ENCODE data around the gene SPATS2L.

Gene SPATS2L

DNA sequence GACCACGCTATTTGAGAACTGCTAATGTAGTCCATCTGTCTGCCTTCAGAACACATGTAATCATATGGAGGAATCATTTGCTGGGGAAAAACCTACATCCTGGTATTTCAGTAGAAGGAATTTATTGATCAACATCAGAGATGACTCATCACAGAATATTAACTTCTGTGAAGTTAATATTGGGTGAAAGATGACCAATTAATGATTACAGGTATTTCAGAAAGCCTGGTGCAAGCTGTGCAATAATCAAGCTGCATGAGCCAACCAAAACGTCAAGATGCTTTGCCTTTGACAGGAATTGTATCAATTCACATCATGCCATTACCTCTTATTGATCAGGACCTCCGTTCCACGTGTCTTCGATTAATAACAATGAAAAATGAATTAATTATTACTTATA, 9.4 kb upstream of the SPATS2L start:
- no peak for DNase-seq

- no peak for DNase-seq
Measured at GRCh38 chr2:200297989-200298388, 8.5 kb upstream of the SPATS2L start.

DNA sequence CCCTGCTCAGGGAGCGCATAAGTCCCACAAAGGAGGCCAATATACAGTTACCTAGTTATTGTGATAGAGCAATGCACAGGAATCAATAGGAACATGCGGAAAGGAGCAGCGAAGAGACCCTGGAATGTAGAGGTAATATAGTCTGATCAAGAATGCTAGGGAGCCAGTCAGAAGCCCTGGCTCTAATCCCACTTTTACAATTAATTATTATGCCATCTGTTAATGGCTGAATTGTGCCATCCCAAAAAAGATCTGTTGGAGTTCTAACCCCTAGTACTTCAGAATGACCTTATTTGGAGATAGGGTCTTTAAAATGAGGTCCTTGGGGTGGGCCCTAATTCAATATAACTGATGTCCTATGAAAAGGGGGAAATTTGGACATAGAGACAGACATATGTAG, 7.7 kb upstream of the SPATS2L start:
- DNase-seq, result no peak

- no peak for DNase-seq
Measured at GRCh38 chr2:200300065-200300464, 6.4 kb upstream of the SPATS2L start.

GRCh38 chr2:200300638-200301314, 5.7 kb upstream of the SPATS2L start:
- no peak for DNase-seq

DNA sequence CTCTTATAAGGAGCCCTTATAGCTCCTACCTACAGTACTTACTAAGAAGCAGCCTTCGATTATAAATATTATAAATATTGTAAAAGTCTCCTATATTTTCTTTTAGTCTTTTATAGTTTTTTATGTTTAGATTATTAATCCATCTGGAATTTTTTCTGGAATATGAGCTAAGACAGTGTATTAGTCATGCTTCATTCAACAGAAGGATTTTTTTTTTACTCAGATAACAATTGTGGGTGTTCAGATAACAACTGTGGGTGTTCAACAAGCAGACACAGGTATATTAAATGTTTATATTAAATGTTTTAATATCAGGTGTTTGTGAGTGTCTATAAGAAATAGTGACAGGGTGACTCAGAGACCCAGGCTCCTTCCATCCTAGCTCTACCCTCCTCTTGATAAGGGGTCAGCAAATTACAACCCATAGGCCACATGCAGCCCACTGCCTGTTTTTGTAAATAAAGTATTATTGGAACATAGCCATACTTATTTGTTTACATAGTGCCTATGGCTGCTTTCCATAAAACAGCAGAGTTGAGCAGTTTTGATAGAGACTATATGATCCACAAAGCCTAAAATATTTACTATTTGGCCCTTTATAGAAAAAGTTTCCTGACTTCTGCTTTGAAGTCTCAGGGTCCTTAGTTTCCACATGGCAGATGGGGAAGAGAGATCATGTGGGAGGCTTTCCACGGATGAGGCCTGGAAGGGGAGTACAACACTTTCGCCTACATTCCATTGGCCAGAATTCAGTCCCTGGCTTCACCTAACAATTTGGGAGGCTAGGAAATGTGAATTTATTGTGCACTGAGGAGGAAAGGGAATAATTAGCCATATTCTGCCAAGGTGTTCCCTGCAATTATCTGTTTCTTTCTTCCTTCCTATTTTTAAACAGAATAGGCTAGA, 4.3 kb upstream of the SPATS2L start:
- DNase-seq, result no peak

- no peak for DNase-seq
Measured at GRCh38 chr2:200302940-200303727, 3.4 kb upstream of the SPATS2L start.

GRCh38 chr2:200305797-200306195, 697 bp upstream of the SPATS2L start:
- DNase-seq, result peak; percentile 78

GRCh38 chr2:200306931-200307723, 634 bp downstream of the SPATS2L start:
- peak; percentile 72 for DNase-seq

DNA sequence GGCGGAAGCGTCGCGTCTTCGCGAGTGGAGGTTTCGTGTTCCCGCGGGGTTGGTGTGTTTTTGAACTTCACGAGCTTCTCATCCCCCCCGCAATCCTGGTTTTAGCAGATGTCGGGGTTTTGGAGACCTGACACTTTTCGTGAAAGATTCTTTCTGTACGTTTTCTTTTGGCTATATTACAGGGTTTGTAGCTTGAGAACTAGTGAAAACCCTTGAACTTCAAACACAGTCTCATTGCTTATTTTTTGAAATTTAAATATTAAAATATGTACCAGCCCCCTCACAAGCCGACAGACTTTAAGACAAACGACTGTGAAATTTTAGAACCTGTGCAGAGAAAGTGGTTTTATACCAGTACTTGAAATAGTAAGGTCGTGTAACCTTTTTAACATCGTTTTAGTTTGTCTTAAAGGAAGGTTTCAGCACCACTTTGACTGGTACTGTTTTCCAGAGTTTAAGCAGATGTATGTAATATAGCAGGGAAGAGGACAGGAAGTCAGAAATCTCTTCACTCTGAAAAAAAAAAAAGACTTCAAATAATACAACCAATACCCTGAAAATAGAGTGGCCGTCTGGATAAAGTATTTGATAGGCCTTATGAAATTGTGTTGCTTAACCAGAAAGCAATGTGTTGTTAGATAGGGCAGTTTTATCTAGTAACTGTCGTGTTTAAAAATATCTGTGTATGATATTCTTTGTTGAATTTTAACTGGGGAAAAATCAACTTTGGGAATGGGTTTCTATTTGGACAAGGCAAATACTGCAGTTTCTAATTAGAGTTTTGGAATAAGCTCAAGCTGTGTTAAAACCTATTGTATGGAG, 1.4 kb downstream of the SPATS2L start:
- DNase-seq, result no peak

DNA sequence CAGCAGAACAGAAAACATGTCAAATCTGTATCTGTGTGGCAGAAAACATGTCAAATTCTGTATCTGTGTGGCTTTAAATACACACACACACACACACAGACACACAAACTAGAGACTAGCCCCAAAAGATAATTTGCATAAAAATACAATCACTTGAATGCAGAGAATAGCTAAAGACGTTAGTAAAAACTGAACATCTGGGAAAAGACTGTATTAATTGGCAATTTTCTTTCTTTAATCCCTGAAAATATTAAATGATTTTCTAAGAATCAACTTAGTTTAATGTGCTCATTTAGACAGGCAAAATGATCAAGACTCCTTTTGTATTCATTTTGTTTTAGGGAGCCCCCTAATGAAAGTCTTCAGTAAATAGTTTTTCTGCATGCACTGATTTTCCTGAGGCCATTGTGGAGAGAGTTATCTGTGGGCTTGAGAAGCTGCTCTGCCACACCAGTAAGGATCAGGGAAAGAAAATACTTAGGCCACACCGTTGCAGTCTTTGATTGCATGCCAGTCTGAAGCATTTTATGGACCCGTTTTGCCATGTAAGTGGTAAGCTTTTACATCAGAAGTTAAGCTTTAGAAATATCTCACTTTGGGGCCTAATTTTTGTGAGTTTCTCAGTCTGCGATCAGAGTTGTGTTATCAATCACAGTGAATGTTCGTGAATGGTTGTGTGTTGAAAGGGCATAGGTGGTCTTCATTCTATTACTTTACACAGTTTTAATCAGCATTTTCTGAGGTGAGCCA, 2.2 kb downstream of the SPATS2L start:
- no peak for DNase-seq

GRCh38 chr2:200309296-200310049, 3.0 kb downstream of the SPATS2L start:
- DNase-seq, result no peak

GRCh38 chr2:200310545-200310971, 4.1 kb downstream of the SPATS2L start:
- no peak for DNase-seq

GRCh38 chr2:200311139-200311538, 4.6 kb downstream of the SPATS2L start:
- DNase-seq, result no peak

DNA sequence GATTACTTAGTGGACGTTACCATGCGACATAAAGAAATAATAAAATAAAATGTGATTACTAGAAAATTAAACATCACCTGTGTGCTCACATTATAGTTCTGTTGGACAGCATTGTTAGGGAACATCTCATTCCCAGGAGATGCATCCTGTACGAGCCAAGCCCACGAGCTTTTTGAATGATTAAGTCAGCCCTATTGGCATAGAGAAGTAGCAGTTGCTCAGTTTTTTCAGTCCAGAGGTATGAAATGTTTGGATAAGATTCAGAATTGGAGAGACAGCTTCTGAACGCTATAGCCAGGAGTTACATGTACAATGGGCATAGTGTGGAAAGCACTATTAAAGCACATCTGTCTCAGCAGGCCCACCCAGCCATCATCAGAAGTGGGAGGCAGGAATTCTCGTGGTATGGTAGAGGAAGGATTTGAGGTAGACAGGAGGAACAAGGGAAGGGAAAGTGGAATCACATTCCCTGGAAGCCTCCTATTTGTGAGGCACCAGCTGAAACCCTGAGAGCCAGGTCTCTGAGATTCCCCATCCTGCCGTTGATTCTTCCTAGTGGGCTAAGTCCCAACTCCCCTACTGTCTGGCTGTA, 8.6 kb downstream of the SPATS2L start:
- DNase-seq, result no peak

- no peak for DNase-seq
Measured at GRCh38 chr2:200317975-200318374, 11.5 kb downstream of the SPATS2L start.

DNA sequence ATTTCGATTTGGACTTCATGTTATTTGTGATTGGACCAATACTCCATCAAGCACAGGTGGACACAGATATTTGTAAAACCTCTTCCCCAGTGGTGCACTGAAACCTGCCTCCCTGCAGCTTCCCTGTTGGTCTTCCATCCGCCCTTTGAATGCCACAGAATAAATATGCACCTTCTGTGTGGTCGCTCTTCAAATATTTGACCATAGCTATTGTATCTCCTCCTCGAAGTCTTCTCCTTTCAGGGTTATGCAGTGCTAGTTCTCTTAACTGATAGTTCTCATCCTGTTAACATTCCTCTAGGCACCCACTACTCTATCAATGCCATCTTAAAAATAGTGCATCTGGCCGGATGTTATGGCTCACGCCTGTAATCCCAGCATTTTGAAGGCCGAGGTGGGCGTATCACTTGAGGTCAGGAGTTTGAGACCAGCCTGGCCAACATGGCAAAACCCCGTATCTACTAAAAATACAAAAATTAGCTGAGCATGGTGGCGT, 12.5 kb downstream of the SPATS2L start:
- no peak for DNase-seq

DNA sequence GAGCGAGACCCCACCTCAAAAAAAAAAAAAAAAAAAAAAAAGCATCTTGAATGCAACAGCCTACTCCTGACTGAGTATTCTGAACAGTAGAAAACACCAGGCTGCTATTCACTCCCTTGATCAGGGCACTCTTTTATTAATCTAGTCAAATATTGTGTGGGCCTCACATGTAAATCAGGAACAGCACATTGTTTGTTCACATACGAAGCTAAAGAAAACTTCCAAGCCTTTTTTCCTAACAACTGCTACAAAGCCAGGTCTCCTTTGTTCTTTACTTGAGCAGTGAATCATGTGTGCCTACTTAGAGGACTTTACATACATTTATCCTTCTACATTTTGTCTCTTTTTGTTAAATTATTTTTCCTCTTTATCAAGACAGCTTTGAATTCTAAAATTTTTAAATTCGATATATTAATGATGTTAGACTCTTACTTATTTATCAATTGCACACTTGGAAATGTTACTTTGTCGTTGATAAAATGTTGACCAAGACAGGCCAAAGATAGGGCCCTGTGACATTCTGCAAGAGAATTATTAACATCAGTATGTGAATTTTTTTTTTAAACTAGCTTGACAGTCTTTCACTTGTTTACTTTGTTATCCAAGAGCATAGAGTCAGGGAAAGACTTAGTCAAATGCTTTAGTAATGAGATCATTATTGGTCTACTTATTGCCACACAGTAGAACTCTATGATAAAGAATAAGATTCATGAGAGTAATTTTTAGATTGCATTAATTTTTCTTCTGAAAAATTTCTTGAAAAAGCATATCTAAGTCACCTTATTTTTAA, 13.2 kb downstream of the SPATS2L start:
- DNase-seq, result no peak

DNA sequence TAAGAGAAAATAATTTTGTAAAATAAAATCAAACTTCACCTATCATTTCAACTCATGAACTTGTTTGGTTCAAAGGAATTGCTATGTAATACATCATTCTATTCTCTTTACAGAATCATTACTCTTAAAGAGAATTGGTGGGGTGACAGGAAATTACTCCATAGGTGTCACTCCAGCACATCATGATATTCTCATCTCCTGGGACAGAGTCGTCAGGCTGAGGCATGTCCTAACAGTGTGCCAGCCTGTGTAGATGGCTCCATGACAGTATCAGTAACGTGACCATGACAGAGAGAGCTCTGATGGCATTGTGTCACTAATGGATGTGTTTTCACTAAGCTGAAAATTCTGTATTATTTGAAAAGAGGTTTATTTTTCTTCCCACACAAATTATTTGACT, 13.9 kb downstream of the SPATS2L start:
- no peak for DNase-seq
